ENCODE measurements around the gene EDN3.

The EDN3 gene

GRCh38 chr20:59365611-59366285 is 65.3 kb downstream of the EDN3 start:
- DNase-seq (ENCODE audit: low spot score), result no peak

DNA sequence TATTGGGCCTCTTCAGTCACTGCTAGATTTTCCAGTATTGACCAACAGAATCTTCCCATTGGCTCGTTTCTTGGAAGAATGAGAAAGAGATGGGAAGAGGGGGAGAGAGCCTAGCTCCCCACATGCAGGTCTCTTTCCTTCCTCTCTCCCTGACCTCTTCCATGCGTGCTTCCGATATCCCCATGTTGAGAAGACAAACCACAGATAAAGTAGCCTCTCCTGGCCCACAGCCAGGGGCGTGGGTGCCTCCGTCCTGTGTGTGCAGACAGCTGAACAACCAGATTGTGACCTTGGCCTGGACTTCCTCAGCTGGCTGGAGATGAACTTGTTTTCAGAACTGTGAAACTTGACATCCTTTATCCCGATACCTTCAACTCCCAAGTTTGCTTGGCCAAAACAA is 71.0 kb downstream of the EDN3 start:
- no peak for DNase-seq (ENCODE audit: low spot score)

DNA sequence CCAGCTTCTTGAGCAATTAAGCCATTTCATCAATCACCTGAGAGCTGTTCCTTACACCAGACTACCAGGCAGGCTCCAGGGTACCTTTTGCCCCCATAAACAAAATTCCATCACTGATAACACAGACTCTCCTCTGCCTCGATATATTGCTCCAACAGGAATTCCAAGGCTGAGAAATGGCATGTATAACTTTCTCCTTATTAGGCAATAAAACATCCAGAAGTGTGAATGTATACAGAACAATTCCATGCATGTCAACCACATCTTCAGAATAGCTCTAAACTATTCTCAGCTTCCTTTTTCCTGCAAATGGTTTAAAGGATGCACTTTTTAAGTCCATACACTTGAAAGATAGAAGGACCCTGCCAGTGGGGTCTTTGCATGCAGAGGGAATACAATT is 73.8 kb downstream of the EDN3 start:
- DNase-seq (ENCODE audit: low spot score), result no peak

DNA sequence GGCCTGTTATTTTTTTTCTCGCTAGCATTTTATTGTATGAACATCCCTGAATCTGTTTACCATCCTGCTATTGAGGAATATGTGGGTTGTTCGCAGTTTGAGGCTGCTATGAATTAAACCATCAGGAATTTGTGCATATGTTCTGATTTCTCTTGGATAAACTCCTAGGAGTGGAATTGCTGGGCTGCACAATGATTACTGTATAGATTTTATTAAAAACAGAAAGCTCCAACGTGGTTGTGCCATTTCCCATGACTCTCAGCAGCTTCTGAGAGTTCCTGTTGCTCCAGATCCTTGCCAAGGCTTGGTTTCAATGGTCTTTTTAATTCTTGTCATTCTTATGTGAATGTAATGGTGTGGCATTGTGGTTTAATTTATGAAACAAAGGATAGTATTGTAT is 75.1 kb downstream of the EDN3 start:
- no peak for DNase-seq (ENCODE audit: low spot score)
